Heart left ventricle (tissue), 13 donors: Measurements from ENCODE around the gene TMEM9.

ENCODE experiments used
- POLR2A ChIP-seq, 2 donors: fragments of 450-650 bp; IDR thresholded peaks; one replicate each; pipeline ENCODE4 v1.6.1; 2017; ENCODE audit warnings: antibody characterized with exemption in 2 of 2, mild to moderate bottlenecking in 2 of 2, moderate library complexity in 2 of 2
- TF ChIP-seq, protein P1 (sequence below), 12 donors: fragments of 200-600 bp; sonication (generic) in 4 of 12; IDR thresholded peaks; one replicate each; pipeline versions ENCODE4 v1.5.0 to v1.8.0; 2018 to 2022; ENCODE audit warnings: antibody characterized with exemption in 12 of 12, mild to moderate bottlenecking in 5 of 12
- donor health status: ischemic (EF 13 %, LVEDD 7.1; RV severe dilation, severe dysfunction).
- donor health status: DM: no; HTN: yes; CAD: no.
- donor health status: DM: no; HTN: no; CAD: no.
- donor health status: ischemic (EF 25% LVEDD 6.9; RV normal size, moderate dysfunction).
- donor health status: ischemic (EF 25% LVEDD 5.7; RV mildly dilated, moderate dysfunction).
- donor health status: ischemic (EF 35%, LVEDD 5.7; RV mildly dilated, moderate dysfunction).
- donor health status: nonischemic (EF 11% LVEDD 7.7; RV severe dilation, severe dysfunction).
- donor health status: DM: yes; HTN: yes; CAD: no.
- donor health status: PGD.
- donor health status: ischemic (EF 29% LVEDD 5.4; RV normal size, mild dysfunction).
- donor health status: nonischemic (EF 23%, LVEDD 6.1; RV moderate dilation, normal function).

DNA sequence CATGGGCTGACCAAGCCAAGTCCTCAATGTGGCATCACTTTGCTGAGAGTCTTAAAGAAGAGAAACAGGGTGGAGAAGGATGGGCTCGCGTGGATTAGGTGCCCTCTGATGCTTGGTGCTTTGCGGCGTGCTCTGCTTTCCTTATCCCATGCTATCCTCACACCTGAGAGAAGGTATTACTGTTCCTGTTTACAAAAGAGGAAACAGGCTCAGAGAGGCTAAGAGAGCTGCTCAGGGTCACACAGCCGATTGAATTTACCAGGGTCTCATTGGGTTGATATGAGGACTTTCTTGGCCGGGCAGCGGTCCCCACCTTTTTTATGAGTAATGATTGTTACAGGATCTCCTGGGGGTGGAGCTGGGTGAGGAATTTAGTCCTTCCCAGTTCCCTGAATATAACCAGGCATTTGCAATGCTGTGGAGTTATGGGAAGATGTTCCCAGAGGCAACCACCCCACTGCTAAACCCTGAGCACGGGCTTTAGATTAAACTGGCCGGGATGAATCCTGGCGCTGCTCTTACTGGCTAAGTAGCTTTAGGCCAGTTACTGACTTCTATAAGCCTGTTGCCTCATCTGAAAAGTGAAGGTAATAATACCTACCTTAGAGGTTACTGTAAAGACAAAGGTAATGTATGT lies 31.8 kb downstream of the TMEM9 start:
- TF ChIP-seq POLR2A (IDR thresholded peaks at IDR 0.05), result no peak
- TF ChIP-seq, protein P1, sequence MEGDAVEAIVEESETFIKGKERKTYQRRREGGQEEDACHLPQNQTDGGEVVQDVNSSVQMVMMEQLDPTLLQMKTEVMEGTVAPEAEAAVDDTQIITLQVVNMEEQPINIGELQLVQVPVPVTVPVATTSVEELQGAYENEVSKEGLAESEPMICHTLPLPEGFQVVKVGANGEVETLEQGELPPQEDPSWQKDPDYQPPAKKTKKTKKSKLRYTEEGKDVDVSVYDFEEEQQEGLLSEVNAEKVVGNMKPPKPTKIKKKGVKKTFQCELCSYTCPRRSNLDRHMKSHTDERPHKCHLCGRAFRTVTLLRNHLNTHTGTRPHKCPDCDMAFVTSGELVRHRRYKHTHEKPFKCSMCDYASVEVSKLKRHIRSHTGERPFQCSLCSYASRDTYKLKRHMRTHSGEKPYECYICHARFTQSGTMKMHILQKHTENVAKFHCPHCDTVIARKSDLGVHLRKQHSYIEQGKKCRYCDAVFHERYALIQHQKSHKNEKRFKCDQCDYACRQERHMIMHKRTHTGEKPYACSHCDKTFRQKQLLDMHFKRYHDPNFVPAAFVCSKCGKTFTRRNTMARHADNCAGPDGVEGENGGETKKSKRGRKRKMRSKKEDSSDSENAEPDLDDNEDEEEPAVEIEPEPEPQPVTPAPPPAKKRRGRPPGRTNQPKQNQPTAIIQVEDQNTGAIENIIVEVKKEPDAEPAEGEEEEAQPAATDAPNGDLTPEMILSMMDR (IDR thresholded peaks at IDR 0.05), result no peak
